ENCODE data around the gene BRINP2. TPM values are rescaled to one million over a fixed set of nuclear protein-coding genes. Genes with fewer than 3 reads are reported as not detected.

The BRINP2 gene
- total RNA-seq, 4 donors from 2014 or later: not detected

DNA sequence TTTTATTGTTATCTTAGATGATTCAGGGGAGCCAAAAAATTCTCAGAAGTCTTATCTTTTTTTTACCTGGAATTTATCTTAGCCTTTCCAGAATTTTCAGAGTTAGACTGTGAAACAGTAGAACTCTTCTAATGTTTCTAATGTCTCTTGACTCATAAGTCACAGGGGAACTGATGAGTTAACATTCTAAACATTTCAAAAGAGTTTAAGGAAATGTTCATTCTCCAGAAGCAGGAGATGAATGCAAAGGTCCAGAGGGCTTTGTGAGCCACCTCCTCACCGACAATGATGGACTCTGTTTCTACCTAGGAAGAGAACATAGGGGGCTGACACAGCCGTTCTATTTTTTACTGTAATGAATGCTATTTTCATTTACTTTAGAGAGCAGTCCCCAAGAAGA, 157.5 kb downstream of the BRINP2 start:
- ATAC-seq: no peak
- no peak for TF ChIP-seq CTCF (IDR thresholded peaks at IDR 0.05 in 4 of 5, conservative IDR thresholded peaks at IDR 0.05 in 1 of 5)
- no peak for TF ChIP-seq POLR2A (IDR thresholded peaks at IDR 0.05)
- H3K27ac ChIP-seq: no peak overlapping the region
- no peak for DNase-seq
- no peak overlapping the region for H3K4me3 ChIP-seq
- in situ Hi-C loops (cut with MboI; ENCODE audit: low sequenced_read_pairs in 4 of 4) (no loop called here), intact Hi-C loops (cut with DNase I; ENCODE audit: low total_unique reads) (no loop called here)
- H3K36me3 ChIP-seq: no peaks in the 10 kb centered on the region
- H3K27me3 ChIP-seq: no peaks in the 10 kb centered on the region
- H3K9me3 ChIP-seq: no peaks in the 10 kb centered on the region
- no peaks in the 10 kb centered on the region for H3K4me1 ChIP-seq

DNA sequence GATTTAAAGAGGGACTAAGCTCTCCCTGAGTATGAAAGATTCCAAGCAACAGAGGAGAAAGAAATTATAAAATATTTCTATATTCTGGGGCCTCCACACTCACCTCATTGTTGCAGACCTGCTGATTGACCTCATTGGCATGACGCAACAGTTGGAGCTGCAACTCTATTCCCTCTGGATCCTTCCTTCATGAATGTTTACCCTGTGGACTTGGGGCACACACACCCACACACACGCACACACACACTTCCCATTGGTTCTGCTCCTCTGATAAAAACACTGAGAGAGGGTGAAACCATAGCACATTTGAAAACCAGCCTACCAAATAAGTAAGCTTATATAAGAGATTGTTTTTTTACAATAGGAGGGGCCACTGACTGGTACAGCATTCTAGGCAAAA, 159.1 kb downstream of the BRINP2 start:
- in situ Hi-C loops (cut with MboI; ENCODE audit: low sequenced_read_pairs in 4 of 4) (no loop called here), intact Hi-C loops (cut with DNase I; ENCODE audit: low total_unique reads) (no loop called here)
- no peaks in the 10 kb centered on the region for H3K4me1 ChIP-seq
- no peaks in the 10 kb centered on the region for H3K36me3 ChIP-seq
- DNase-seq (no peak), ATAC-seq (no peak)
- no peak overlapping the region for H3K27ac ChIP-seq
- H3K4me3 ChIP-seq: no peak overlapping the region
- H3K9me3 ChIP-seq: no peaks in the 10 kb centered on the region
- TF ChIP-seq POLR2A (IDR thresholded peaks at IDR 0.05) (no peak), CTCF (IDR thresholded peaks at IDR 0.05 in 4 of 5, conservative IDR thresholded peaks at IDR 0.05 in 1 of 5) (no peak)
- no peaks in the 10 kb centered on the region for H3K27me3 ChIP-seq

Other genes with a start within 250 kb of the BRINP2 start
- gene ASTN1, start 6.2 kb upstream of the BRINP2 start, total RNA-seq: under 1 TPM in 2 of 4 donors, not detected in 2; 0.09 to 0.10 TPM